Measurements from ENCODE around the gene ISX.
"Not testable (repeated sequence)": the region's sequence is repeated elsewhere in the genome, so short reads cannot be mapped to it uniquely, and the experiment has no call there.

Gene ISX

DNA sequence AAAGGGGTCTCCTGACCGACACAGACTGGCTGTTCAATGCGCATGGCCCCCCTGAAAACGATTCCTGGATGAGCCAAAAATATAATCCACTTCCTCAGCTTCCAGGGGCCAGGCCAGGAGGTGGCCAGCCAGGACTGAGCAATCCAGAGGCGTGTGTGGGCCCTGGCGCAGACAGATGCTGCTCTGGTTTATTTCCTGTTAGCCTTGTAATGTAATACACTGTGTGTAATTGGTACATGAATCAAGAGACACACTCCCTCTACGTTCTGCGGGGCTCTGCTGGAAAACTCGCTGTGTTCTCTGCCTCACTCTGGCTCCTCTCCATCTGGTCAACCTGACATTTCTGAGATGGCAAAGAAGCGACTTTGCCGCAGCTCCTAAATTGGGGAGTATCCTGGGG is 26.3 kb upstream of the ISX start:
- TF ChIP-seq, protein P1, sequence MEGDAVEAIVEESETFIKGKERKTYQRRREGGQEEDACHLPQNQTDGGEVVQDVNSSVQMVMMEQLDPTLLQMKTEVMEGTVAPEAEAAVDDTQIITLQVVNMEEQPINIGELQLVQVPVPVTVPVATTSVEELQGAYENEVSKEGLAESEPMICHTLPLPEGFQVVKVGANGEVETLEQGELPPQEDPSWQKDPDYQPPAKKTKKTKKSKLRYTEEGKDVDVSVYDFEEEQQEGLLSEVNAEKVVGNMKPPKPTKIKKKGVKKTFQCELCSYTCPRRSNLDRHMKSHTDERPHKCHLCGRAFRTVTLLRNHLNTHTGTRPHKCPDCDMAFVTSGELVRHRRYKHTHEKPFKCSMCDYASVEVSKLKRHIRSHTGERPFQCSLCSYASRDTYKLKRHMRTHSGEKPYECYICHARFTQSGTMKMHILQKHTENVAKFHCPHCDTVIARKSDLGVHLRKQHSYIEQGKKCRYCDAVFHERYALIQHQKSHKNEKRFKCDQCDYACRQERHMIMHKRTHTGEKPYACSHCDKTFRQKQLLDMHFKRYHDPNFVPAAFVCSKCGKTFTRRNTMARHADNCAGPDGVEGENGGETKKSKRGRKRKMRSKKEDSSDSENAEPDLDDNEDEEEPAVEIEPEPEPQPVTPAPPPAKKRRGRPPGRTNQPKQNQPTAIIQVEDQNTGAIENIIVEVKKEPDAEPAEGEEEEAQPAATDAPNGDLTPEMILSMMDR (conservative IDR thresholded peaks at IDR 0.05; ENCODE audit: control insufficient read depth, insufficient read depth, low read depth, low read length) = no peak
- no peak for DNase-seq (ENCODE audit: low read depth)
- no peak overlapping the region for H3K4me3 ChIP-seq (ENCODE audit: control insufficient read depth, low read depth, low read length)

DNA sequence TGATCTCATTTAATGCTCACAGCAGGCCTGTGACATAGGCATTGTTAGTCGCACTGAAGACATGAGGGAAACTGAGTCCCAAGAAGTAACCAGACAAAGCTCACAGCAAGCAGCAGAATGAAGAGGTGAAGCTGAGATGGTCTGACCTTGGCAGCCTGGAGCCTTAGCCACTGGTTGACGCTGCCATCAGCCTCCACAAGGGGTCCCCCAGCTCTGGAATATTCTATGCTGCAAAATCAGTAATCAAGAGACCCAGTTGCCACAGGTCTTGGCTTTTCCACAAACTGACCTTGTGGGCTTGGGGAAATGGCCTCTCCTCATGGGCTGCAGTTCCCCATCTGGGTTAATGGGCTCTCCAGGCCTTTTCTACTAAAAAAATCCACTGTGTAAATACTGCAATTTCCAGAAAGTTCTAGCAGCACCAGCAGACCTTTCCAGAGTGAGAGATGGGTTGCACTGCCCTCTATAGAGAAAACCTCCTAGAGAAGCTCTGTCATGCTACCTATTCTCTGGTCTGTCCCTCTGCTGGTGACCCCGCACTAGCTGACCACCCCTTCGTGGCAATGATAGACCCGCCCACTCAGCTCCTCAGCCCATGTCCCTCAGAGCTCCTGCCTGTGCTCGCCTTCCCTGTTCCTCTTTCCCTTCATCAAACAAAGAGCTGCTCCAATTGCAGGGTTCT is 22.6 kb upstream of the ISX start:
- TF ChIP-seq, protein P1 (conservative IDR thresholded peaks at IDR 0.05; ENCODE audit: control insufficient read depth, insufficient read depth, low read depth, low read length) = no peak
- H3K4me3 ChIP-seq (ENCODE audit: control insufficient read depth, low read depth, low read length) = no peak overlapping the region
- DNase-seq (ENCODE audit: low read depth) = no peak

DNA sequence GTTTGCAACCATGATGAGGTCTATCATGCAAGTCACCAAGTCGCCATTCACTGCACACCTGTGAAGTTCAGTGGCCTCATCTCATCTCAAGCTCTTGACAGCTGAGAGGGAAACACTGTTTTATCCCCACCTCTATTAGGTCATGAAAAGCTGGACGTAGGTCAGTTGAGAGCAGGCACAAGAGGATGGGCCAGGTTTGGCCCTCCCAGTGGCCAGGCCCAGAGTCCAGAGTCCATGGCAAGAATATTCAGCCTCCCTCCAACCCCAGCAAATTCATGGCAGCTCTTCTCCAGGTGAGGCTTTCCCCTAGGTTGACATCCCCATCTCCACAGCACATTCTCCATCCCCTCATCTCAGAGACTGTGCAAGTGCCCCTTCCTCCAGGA is 22.0 kb upstream of the ISX start:
- TF ChIP-seq, protein P1 (conservative IDR thresholded peaks at IDR 0.05; ENCODE audit: control insufficient read depth, insufficient read depth, low read depth, low read length) = no peak
- no peak overlapping the region for H3K4me3 ChIP-seq (ENCODE audit: control insufficient read depth, low read depth, low read length)
- DNase-seq (ENCODE audit: low read depth) = no peak

DNA sequence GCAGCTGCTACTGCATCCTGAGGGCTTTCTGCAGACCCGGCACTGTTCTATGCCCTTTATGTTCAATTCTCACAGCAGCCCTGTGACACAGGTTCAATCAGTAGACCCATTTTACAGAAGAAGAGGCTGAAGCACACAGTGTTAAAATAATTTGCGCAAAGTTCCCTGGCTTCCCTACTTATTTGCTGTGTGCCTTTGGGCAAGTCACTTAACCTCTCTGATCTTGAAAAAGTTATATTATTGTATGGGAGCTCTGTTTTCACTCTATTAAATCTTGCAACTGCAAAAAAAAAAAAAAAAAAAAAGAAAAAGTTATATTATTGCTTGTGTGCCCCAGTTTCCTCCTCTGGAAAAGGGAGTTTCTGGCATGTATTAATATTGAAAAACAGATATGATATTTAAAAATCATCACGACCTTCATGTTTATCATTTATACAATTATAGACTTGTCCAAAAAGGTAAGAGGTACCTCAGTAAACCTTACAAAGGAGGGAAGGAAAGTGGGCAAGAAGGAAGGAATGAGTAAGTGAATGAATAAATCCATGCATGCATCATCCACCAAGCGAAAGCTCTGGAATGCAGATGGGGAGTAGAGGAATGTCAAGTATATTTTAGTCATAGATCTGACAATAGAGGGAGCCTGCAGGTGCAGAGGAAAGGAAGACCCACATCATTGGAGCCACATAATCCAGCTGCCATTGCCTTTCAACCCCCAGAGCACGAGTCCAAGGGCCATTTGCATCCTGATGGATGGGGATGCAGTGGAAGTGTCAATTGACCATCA is 21.2 kb upstream of the ISX start:
- no peak for DNase-seq (ENCODE audit: low read depth)
- H3K4me3 ChIP-seq (ENCODE audit: control insufficient read depth, low read depth, low read length) = no peak overlapping the region
- TF ChIP-seq, protein P1 (conservative IDR thresholded peaks at IDR 0.05; ENCODE audit: control insufficient read depth, insufficient read depth, low read depth, low read length) = no peak

DNA sequence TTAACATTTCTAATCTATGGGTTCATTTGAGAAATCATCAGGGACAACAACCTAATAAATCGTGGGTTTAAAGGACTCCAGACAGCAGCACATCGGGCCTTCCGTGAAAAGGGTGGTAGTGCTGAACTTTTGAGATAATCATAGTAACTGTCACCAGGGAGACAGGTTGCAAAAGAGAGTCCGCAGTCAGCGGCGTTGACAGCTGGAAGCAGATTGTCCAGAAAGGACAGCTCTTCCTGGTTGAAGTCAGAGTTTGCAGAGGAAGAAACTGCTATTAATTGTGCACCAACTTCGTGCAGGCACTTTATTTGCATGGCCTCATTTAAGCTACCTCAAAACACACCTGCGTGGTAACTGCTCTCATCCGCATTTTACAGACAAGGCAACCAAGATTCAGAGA is 20.5 kb upstream of the ISX start:
- DNase-seq (ENCODE audit: low read depth) = no peak
- no peak overlapping the region for H3K4me3 ChIP-seq (ENCODE audit: control insufficient read depth, low read depth, low read length)
- TF ChIP-seq, protein P1 (conservative IDR thresholded peaks at IDR 0.05; ENCODE audit: control insufficient read depth, insufficient read depth, low read depth, low read length) = no peak

DNA sequence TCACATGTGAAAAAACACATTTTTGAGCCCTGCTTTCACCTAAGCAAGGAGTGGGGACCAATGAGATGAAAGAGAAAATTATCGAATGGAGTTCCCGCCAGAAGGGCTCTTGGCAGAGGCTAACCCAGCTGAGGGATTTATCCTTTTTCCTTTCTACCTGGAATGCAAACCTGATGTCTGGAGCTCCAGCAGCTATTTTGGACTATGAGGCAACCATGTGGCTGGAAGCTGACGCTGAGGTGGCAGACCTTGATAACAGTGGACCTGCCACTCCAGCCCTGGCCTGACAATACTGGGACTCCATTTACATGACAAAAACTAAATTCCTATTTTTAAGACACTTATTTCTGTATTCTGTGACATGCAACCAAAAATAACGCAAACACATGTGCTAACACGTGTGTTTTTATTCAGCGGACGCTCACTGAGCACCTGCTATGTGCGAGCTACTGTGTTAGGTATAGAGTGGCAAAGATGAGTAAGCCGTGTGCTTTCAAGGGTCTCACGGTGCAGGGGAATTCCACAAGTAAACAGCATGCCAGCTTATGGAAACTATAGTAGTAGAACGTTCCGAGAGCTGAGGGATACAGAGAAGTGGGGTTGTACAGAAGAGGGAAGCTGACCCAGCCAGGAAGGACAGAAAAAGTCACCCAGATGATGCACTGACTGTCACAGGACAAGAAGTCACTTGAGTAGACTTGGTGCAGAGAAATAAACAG is 19.1 kb upstream of the ISX start:
- TF ChIP-seq, protein P1 (conservative IDR thresholded peaks at IDR 0.05; ENCODE audit: control insufficient read depth, insufficient read depth, low read depth, low read length) = no peak
- no peak for DNase-seq (ENCODE audit: low read depth)
- H3K4me3 ChIP-seq (ENCODE audit: control insufficient read depth, low read depth, low read length) = no peak overlapping the region

DNA sequence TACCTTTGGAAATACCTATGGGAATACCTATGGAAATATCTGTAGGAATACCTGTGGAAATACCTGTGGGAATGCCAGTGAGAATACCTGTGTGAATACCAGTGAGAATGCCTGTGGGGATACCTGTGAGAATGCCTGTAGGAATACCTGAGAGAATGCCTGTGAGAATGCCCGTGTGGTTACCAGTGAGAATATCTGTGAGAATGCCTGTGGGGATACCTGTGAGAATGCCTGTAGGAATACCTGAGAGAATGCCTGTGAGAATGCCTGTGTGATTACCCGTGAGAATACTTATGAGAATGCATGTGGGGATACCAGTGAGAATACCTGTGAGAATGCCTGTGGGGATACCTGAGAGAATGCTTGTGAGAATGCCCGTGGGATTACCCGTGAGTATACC is 15.9 kb upstream of the ISX start:
- DNase-seq (ENCODE audit: low read depth); H3K4me3 ChIP-seq (ENCODE audit: control insufficient read depth, low read depth, low read length): not testable (repeated sequence)
